Activated naive CD4-positive, alpha-beta T cell treated with anti-CD3 and anti-CD28 coated beads, Interleukin-2, amount 10 ng/mL, durations not matched to agents 7 days and 5 days (primary cell): ENCODE measurements around the gene USP17L12.
"Not testable (repeated sequence)": the region's sequence is repeated elsewhere in the genome, so short reads cannot be mapped to it uniquely, and the experiment has no call there.

Source experiments
- CTCF ChIA-PET: fragments of 350-600 bp; sonication (Branson Sonifier 250); formaldehyde crosslinking; loops from one replicate; lab custom pipeline; 2021; ENCODE audit warnings: antibody characterized with exemption; lab: Charles Lee
- DNase-seq: peaks from one replicate; pipeline ENCODE4 v3.0.0-alpha.2; 2020
- H3K27ac Mint-ChIP-seq: one replicate; pipeline ENCODE4 v1.8.0; 2021; ENCODE audit warnings: mild to moderate bottlenecking, moderate library complexity, mixed read lengths
- H3K27me3 Mint-ChIP-seq: one replicate; pipeline ENCODE4 v1.8.0; 2021; ENCODE audit warnings: mild to moderate bottlenecking, mixed read lengths
- H3K36me3 Mint-ChIP-seq: one replicate; pipeline ENCODE4 v1.8.0; 2021; ENCODE audit warnings: mixed read lengths
- H3K4me1 Mint-ChIP-seq: one replicate; pipeline ENCODE4 v1.8.0; 2021; ENCODE audit warnings: mixed read lengths
- H3K4me3 Mint-ChIP-seq: one replicate; pipeline ENCODE4 v1.8.0; 2021; ENCODE audit warnings: mild to moderate bottlenecking, moderate library complexity, mixed read lengths
- H3K9me3 Mint-ChIP-seq: one replicate; pipeline ENCODE4 v1.8.0; 2021; ENCODE audit warnings: mixed read lengths

USP17L12 gene

GRCh38 chr4:9219852-9220251 is at the start of gene USP17L12:
USP17L12 (plus strand) TSS chr4:9220152; CDS start chr4:9220152, 0 bp downstream.
- H3K36me3 Mint-ChIP-seq, H3K4me3 Mint-ChIP-seq, DNase-seq, H3K9me3 Mint-ChIP-seq, H3K27me3 Mint-ChIP-seq, H3K27ac Mint-ChIP-seq, H3K4me1 Mint-ChIP-seq, CTCF ChIA-PET: not testable (repeated sequence)

- H3K36me3 Mint-ChIP-seq, H3K27me3 Mint-ChIP-seq, H3K9me3 Mint-ChIP-seq, H3K4me1 Mint-ChIP-seq, H3K27ac Mint-ChIP-seq, CTCF ChIA-PET, DNase-seq, H3K4me3 Mint-ChIP-seq: not testable (repeated sequence)
These were observed 9.6 kb upstream of the USP17L12 start, which contains the start of gene USP17L10 for GRCh38 chr4:9210357-9210756. USP17L10 (plus strand) TSS chr4:9210657; CDS start chr4:9210657, 0 bp downstream.

- H3K4me3 Mint-ChIP-seq, H3K27ac Mint-ChIP-seq, H3K27me3 Mint-ChIP-seq, DNase-seq, H3K9me3 Mint-ChIP-seq, CTCF ChIA-PET, H3K4me1 Mint-ChIP-seq, H3K36me3 Mint-ChIP-seq: not testable (repeated sequence)
These were observed 5.3 kb upstream of the USP17L12 start for GRCh38 chr4:9214701-9215100.

- not testable (repeated sequence) for H3K27me3 Mint-ChIP-seq, H3K9me3 Mint-ChIP-seq, H3K27ac Mint-ChIP-seq
These were observed 4.8 kb upstream of the USP17L12 start, which contains the start of gene USP17L11 for GRCh38 chr4:9215105-9215504. USP17L11 (plus strand) TSS chr4:9215405; CDS start chr4:9215405, 0 bp downstream.

GRCh38 chr4:9224596-9224995 is 4.6 kb downstream of the USP17L12 start, which contains the start of gene USP17L13:
USP17L13 (plus strand) TSS chr4:9224896; CDS start chr4:9224896, 0 bp downstream.
- H3K27ac Mint-ChIP-seq, H3K27me3 Mint-ChIP-seq, H3K9me3 Mint-ChIP-seq, H3K4me1 Mint-ChIP-seq, DNase-seq, CTCF ChIA-PET, H3K4me3 Mint-ChIP-seq, H3K36me3 Mint-ChIP-seq: not testable (repeated sequence)

More at GRCh38 chr4:9215105-9215504, 4.8 kb upstream of the USP17L12 start, which contains the start of gene USP17L11:
- H3K4me3 Mint-ChIP-seq, H3K36me3 Mint-ChIP-seq, H3K4me1 Mint-ChIP-seq, DNase-seq, CTCF ChIA-PET: not testable (repeated sequence)

- H3K27ac Mint-ChIP-seq, DNase-seq, H3K4me3 Mint-ChIP-seq, H3K9me3 Mint-ChIP-seq, H3K4me1 Mint-ChIP-seq, H3K27me3 Mint-ChIP-seq, CTCF ChIA-PET, H3K36me3 Mint-ChIP-seq: not testable (repeated sequence)
These were observed 10.3 kb downstream of the USP17L12 start for GRCh38 chr4:9230249-9230648.

- H3K36me3 Mint-ChIP-seq, CTCF ChIA-PET, H3K4me1 Mint-ChIP-seq, H3K4me3 Mint-ChIP-seq, H3K27ac Mint-ChIP-seq, DNase-seq, H3K27me3 Mint-ChIP-seq, H3K9me3 Mint-ChIP-seq: not testable (repeated sequence)
These were observed 14.1 kb downstream of the USP17L12 start, which contains the start of gene USP17L15 for GRCh38 chr4:9234085-9234484. USP17L15 (plus strand) TSS chr4:9234385; CDS start chr4:9234385, 0 bp downstream.

- H3K27ac Mint-ChIP-seq, CTCF ChIA-PET, H3K4me1 Mint-ChIP-seq, H3K27me3 Mint-ChIP-seq, H3K4me3 Mint-ChIP-seq, H3K9me3 Mint-ChIP-seq, H3K36me3 Mint-ChIP-seq: not testable (repeated sequence)
- DNase-seq, result peak; percentile 12
These were observed 18.5 kb downstream of the USP17L12 start for GRCh38 chr4:9238461-9238860.

GRCh38 chr4:9243579-9243978 is 23.6 kb downstream of the USP17L12 start, which contains the start of gene USP17L17:
USP17L17 (plus strand) TSS chr4:9243879; CDS start chr4:9243879, 0 bp downstream.
- H3K36me3 Mint-ChIP-seq, H3K4me1 Mint-ChIP-seq, H3K4me3 Mint-ChIP-seq, H3K9me3 Mint-ChIP-seq, H3K27ac Mint-ChIP-seq, DNase-seq, CTCF ChIA-PET, H3K27me3 Mint-ChIP-seq: not testable (repeated sequence)

- H3K27me3 Mint-ChIP-seq, H3K36me3 Mint-ChIP-seq, CTCF ChIA-PET, H3K4me3 Mint-ChIP-seq, H3K4me1 Mint-ChIP-seq, H3K9me3 Mint-ChIP-seq, H3K27ac Mint-ChIP-seq: not testable (repeated sequence)
- peak; percentile 14 for DNase-seq
These were observed 28.2 kb downstream of the USP17L12 start, which contains the start of gene USP17L18 for GRCh38 chr4:9247953-9248680. USP17L18 (plus strand) TSS chr4:9248630; CDS start chr4:9248630, 0 bp downstream.

- H3K9me3 Mint-ChIP-seq, H3K27ac Mint-ChIP-seq, H3K27me3 Mint-ChIP-seq, H3K36me3 Mint-ChIP-seq, H3K4me3 Mint-ChIP-seq, H3K4me1 Mint-ChIP-seq, CTCF ChIA-PET, DNase-seq: not testable (repeated sequence)
These were observed 33.1 kb downstream of the USP17L12 start, which contains the start of gene USP17L19 for GRCh38 chr4:9253078-9253477. USP17L19 (plus strand) TSS chr4:9253378; CDS start chr4:9253378, 0 bp downstream.

GRCh38 chr4:9257824-9258223 is 37.9 kb downstream of the USP17L12 start, which contains the start of gene USP17L20:
USP17L20 (plus strand) TSS chr4:9258124; CDS start chr4:9258124, 0 bp downstream.
- DNase-seq, H3K36me3 Mint-ChIP-seq, CTCF ChIA-PET, H3K9me3 Mint-ChIP-seq, H3K4me3 Mint-ChIP-seq, H3K27me3 Mint-ChIP-seq, H3K4me1 Mint-ChIP-seq, H3K27ac Mint-ChIP-seq: not testable (repeated sequence)

- H3K27me3 Mint-ChIP-seq, H3K4me3 Mint-ChIP-seq, H3K9me3 Mint-ChIP-seq, H3K36me3 Mint-ChIP-seq, H3K4me1 Mint-ChIP-seq, DNase-seq, H3K27ac Mint-ChIP-seq, CTCF ChIA-PET: not testable (repeated sequence)
These were observed 42.6 kb downstream of the USP17L12 start, which contains the start of gene USP17L21 for GRCh38 chr4:9262572-9262971. USP17L21 (plus strand) TSS chr4:9262872; CDS start chr4:9262872, 0 bp downstream.

GRCh38 chr4:9267319-9267718 is 47.4 kb downstream of the USP17L12 start, which contains the start of gene USP17L22:
USP17L22 (plus strand) TSS chr4:9267619; CDS start chr4:9267619, 0 bp downstream.
- H3K36me3 Mint-ChIP-seq, H3K4me1 Mint-ChIP-seq, H3K27me3 Mint-ChIP-seq, DNase-seq, H3K9me3 Mint-ChIP-seq, H3K27ac Mint-ChIP-seq, H3K4me3 Mint-ChIP-seq, CTCF ChIA-PET: not testable (repeated sequence)
